ENCODE measurements around the gene KLF7. TPM values are rescaled to one million over a fixed set of nuclear protein-coding genes. Genes with fewer than 3 reads are reported as not detected.

KLF7 gene
- total and polyA plus RNA-seq, 2 donors (not counting 1 experiment from before 2014, with no cell fraction given), result 12.9 to 21.0 TPM

DNA sequence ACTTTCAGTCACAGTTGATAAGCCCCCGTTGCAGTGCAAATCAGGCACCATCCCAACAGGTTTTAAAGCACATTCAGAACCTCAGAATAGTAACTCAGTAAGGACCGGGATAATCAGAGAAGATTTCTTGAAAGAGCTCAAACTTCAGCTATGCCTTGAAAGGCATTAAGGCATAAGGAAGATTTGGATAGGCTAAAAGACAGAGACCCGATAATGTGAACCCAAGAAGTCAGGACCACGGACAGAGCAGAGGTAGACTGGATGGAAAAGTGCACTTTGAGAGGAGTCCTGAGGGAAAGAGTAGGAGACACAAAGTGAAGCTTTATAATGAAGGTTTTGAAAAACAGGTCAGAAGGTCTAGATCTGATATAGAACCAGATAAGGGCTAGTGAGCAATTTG is 36.9 kb upstream of the KLF7 start:
- Histone ChIP-seq H3K79me2 (ENCODE audit: control insufficient read depth, insufficient read depth, low read length) (no peaks in the 10 kb centered on the region), H2AFZ (ENCODE audit: low read length) (no peak overlapping the region), H3K4me2 (ENCODE audit: extremely low read depth, insufficient read depth, low read length) (no peak overlapping the region), H3K27me3 (ENCODE audit: control insufficient read depth, insufficient read depth, low read length) (no peaks in the 10 kb centered on the region), H3K4me3 (replicated peaks in 1 of 4; ENCODE audit: control extremely low read depth in 1 of 4, insufficient read depth in 1 of 4, low read depth in 3 of 4, low read length in 4 of 4) (no peak overlapping the region), H3K36me3 (ENCODE audit: control insufficient read depth, insufficient read depth, low read length) (no peaks in the 10 kb centered on the region), H3K9me3 (ENCODE audit: control insufficient read depth, insufficient read depth, low read depth, low read length) (no peaks in the 10 kb centered on the region), H3K4me1 (ENCODE audit: control insufficient read depth, extremely low read depth, insufficient read depth, low read length) (no peaks in the 10 kb centered on the region), H4K20me1 (ENCODE audit: control insufficient read depth, extremely low read depth, insufficient read depth, low read length) (no peaks in the 10 kb centered on the region), H3K27ac (ENCODE audit: insufficient read depth, low read length) (no peak overlapping the region), H3K9ac (ENCODE audit: insufficient read depth, low read length) (no peak overlapping the region)
- DNase-seq (ENCODE audit: low read depth in 2 of 2), result peak; percentile 43 to 54
- TF ChIP-seq CTCF (conservative IDR thresholded peaks at IDR 0.05 in 1 of 2, IDR thresholded peaks at IDR 0.05 in 1 of 2; ENCODE audit: low read depth in 1 of 2, low read length in 2 of 2), result no peak
- TF ChIP-seq EZH2 (IDR thresholded peaks at IDR 0.05; ENCODE audit: low read length, missing control alignments), result no peak

DNA sequence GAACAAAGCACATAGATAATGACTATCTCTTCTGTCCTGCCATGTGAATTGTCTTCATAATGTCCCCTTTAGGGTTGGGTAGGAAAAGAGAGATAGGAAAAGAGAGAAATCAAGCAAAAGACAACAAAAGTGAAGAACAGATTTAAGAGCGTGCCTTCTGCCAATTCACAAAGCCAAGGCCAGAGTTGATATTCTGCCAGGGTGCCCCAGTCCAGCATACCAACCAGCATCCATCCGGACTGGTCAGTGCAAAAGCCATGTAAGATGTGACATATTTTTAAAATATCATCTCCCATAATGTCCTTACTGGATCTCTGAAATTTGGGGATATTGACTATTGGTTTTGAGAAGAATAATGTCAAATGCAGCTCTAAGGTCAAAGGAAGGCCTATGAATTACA is 35.7 kb upstream of the KLF7 start:
- Histone ChIP-seq H3K9me3 (ENCODE audit: control insufficient read depth, insufficient read depth, low read depth, low read length) (no peaks in the 10 kb centered on the region), H3K4me3 (replicated peaks in 1 of 4; ENCODE audit: control extremely low read depth in 1 of 4, insufficient read depth in 1 of 4, low read depth in 3 of 4, low read length in 4 of 4) (no peak overlapping the region), H3K27me3 (ENCODE audit: control insufficient read depth, insufficient read depth, low read length) (no peaks in the 10 kb centered on the region), H3K27ac (ENCODE audit: insufficient read depth, low read length) (no peak overlapping the region), H3K4me1 (ENCODE audit: control insufficient read depth, extremely low read depth, insufficient read depth, low read length) (no peaks in the 10 kb centered on the region), H4K20me1 (ENCODE audit: control insufficient read depth, extremely low read depth, insufficient read depth, low read length) (no peaks in the 10 kb centered on the region), H3K9ac (ENCODE audit: insufficient read depth, low read length) (no peak overlapping the region), H2AFZ (ENCODE audit: low read length) (no peak overlapping the region), H3K36me3 (ENCODE audit: control insufficient read depth, insufficient read depth, low read length) (no peaks in the 10 kb centered on the region), H3K79me2 (ENCODE audit: control insufficient read depth, insufficient read depth, low read length) (no peaks in the 10 kb centered on the region), H3K4me2 (ENCODE audit: extremely low read depth, insufficient read depth, low read length) (no peak overlapping the region)
- TF ChIP-seq EZH2 (IDR thresholded peaks at IDR 0.05; ENCODE audit: low read length, missing control alignments) (no peak), CTCF (conservative IDR thresholded peaks at IDR 0.05 in 1 of 2, IDR thresholded peaks at IDR 0.05 in 1 of 2; ENCODE audit: low read depth in 1 of 2, low read length in 2 of 2) (no peak)
- no peak for DNase-seq (ENCODE audit: low read depth in 2 of 2)

- no peak overlapping the region for H3K4me2 ChIP-seq (ENCODE audit: extremely low read depth, insufficient read depth, low read length)
- no peaks in the 10 kb centered on the region for H3K36me3 ChIP-seq (ENCODE audit: control insufficient read depth, insufficient read depth, low read length)
- H3K27me3 ChIP-seq (ENCODE audit: control insufficient read depth, insufficient read depth, low read length), result no peaks in the 10 kb centered on the region
- no peaks in the 10 kb centered on the region for H3K9me3 ChIP-seq (ENCODE audit: control insufficient read depth, insufficient read depth, low read depth, low read length)
- DNase-seq (ENCODE audit: low read depth in 2 of 2), result no peak
- no peak overlapping the region for H3K4me3 ChIP-seq (replicated peaks in 1 of 4; ENCODE audit: control extremely low read depth in 1 of 4, insufficient read depth in 1 of 4, low read depth in 3 of 4, low read length in 4 of 4)
- H2AFZ ChIP-seq (ENCODE audit: low read length), result no peak overlapping the region
- H3K27ac ChIP-seq (ENCODE audit: insufficient read depth, low read length), result no peak overlapping the region
- H3K9ac ChIP-seq (ENCODE audit: insufficient read depth, low read length), result no peak overlapping the region
- no peaks in the 10 kb centered on the region for H3K4me1 ChIP-seq (ENCODE audit: control insufficient read depth, extremely low read depth, insufficient read depth, low read length)
- H3K79me2 ChIP-seq (ENCODE audit: control insufficient read depth, insufficient read depth, low read length), result no peaks in the 10 kb centered on the region
- no peak for TF ChIP-seq EZH2 (IDR thresholded peaks at IDR 0.05; ENCODE audit: low read length, missing control alignments)
- no peak for TF ChIP-seq CTCF (conservative IDR thresholded peaks at IDR 0.05 in 1 of 2, IDR thresholded peaks at IDR 0.05 in 1 of 2; ENCODE audit: low read depth in 1 of 2, low read length in 2 of 2)
- no peaks in the 10 kb centered on the region for H4K20me1 ChIP-seq (ENCODE audit: control insufficient read depth, extremely low read depth, insufficient read depth, low read length)
These were observed 34.4 kb upstream of the KLF7 start for GRCh38 chr2:207200136-207200535.

Data from fibroblast of lung (primary cell).